SK-N-SH (cell line): ENCODE measurements around the gene HIF3A. TPM values are rescaled to one million over a fixed set of nuclear protein-coding genes. Genes with fewer than 3 reads are reported as not detected.

Source experiments
- CTCF ChIA-PET: fragments of 300-600, 350-600 bp; formaldehyde crosslinking; extraction: SDS; loops from one replicate; lab custom pipeline; 2021; lab: Yijun Ruan, JAX
- POLR2A ChIA-PET: fragments of 350-600 bp; sonication (Branson Sonifier 250); formaldehyde crosslinking; extraction: SDS; loops from one replicate; lab custom pipeline; 2020; ENCODE audit warnings: antibody characterized with exemption, inconsistent platforms; lab: Yijun Ruan, JAX
- DNase-seq: peaks from one replicate; pipeline ENCODE4 v3.0.0; 2012
- H2AFZ ChIP-seq: fragments of 200-600 bp; sonication (generic); 2 replicates; pipeline ENCODE4 v1.8.1; 2016; ENCODE audit warnings: antibody characterized with exemption, mild to moderate bottlenecking, low read depth
- H3F3A ChIP-seq: fragments of 200-600 bp; sonication (generic); replicated peaks from 2 replicates; pipeline ENCODE3; 2016; ENCODE audit warnings: antibody characterized with exemption, mild to moderate bottlenecking; ENCODE audit not compliant: insufficient read depth
- H3K27ac ChIP-seq, 2 experiments: fragments of 200-500 bp in 1 of 2; fragments of 200-600 bp in 1 of 2; sonication (Bioruptor generic) in 1 of 2; sonication (generic), shearing (Covaris generic) in 1 of 2; 2 replicates each; pipeline versions ENCODE4 v1.5.1 to v1.6.1; 2014 to 2016; ENCODE audit warnings: low read depth in 2 of 2, inconsistent platforms in 1 of 2, low read length in 1 of 2, mild to moderate bottlenecking in 1 of 2, mixed read lengths in 1 of 2
- H3K27me3 ChIP-seq: fragments of 200-600 bp; sonication (generic), shearing (Covaris generic); 2 replicates; pipeline ENCODE4 v1.6.1; 2016; ENCODE audit warnings: mixed run types; ENCODE audit not compliant: insufficient read depth
- H3K36me3 ChIP-seq, 2 experiments: fragments of 200-500 bp in 1 of 2; fragments of 200-600 bp in 1 of 2; sonication (Bioruptor generic) in 1 of 2; sonication (generic) in 1 of 2; replicated peaks in 1 of 2; 2 replicates each; pipeline versions ENCODE3 to v1.5.1; 2014 to 2016; ENCODE audit warnings: low read length in 1 of 2, mild to moderate bottlenecking in 1 of 2; ENCODE audit not compliant: insufficient read depth in 2 of 2, control insufficient read depth in 1 of 2
- H3K4me1 ChIP-seq, 2 experiments: fragments of 200-500 bp in 1 of 2; fragments of 200-600 bp in 1 of 2; sonication (Bioruptor generic) in 1 of 2; sonication (generic), shearing (Covaris generic) in 1 of 2; 2 replicates each; pipeline versions ENCODE4 v1.5.1 to v1.6.1; 2014 to 2016; ENCODE audit warnings: low read depth in 1 of 2, low read length in 1 of 2, mixed run types in 1 of 2; ENCODE audit not compliant: insufficient read depth in 2 of 2, control insufficient read depth in 1 of 2
- H3K4me2 ChIP-seq: fragments of 200-600 bp; sonication (generic), shearing (Covaris generic); 2 replicates; pipeline ENCODE4 v1.6.1; 2017; ENCODE audit warnings: mixed run types
- H3K4me3 ChIP-seq, 2 experiments: fragments of 200-500 bp in 1 of 2; fragments of 200-600 bp in 1 of 2; sonication (Bioruptor generic) in 1 of 2; sonication (generic), shearing (Covaris generic) in 1 of 2; 2 replicates each; pipeline versions ENCODE4 v1.5.1 to v1.8.1; 2014 to 2016; ENCODE audit warnings: low read depth in 2 of 2, inconsistent platforms in 1 of 2, low read length in 1 of 2, mild to moderate bottlenecking in 1 of 2, mixed read lengths in 1 of 2, moderate library complexity in 1 of 2
- H3K79me2 ChIP-seq: fragments of 200-600 bp; sonication (generic); 2 replicates; pipeline ENCODE4 v1.8.1; 2017; ENCODE audit warnings: mild to moderate bottlenecking; ENCODE audit not compliant: insufficient read depth
- H3K9ac ChIP-seq: fragments of 200-600 bp; sonication (generic); 2 replicates; pipeline ENCODE4 v1.6.1; 2017; ENCODE audit warnings: mixed run types
- H3K9me2 ChIP-seq: fragments of 200-600 bp; sonication (generic); 2 replicates; pipeline ENCODE4 v1.6.1; 2017; ENCODE audit warnings: mixed run types
- H3K9me3 ChIP-seq: fragments of 200-600 bp; sonication (generic); 2 replicates; pipeline ENCODE4 v1.6.1; 2017; ENCODE audit warnings: mixed run types, mild to moderate bottlenecking, moderate library complexity
- H4K20me1 ChIP-seq: fragments of 200-600 bp; sonication (generic); 2 replicates; pipeline ENCODE4 v1.6.1; 2017; ENCODE audit warnings: mild to moderate bottlenecking, mixed run types; ENCODE audit not compliant: insufficient read depth
- ELF1 ChIP-seq: IDR thresholded peaks from 2 replicates; pipeline ENCODE4 v1.4.0; 2012
- EZH2phosphoT487 ChIP-seq: fragments of 200-600 bp; sonication (generic); IDR thresholded peaks from 2 replicates; pipeline ENCODE4 v1.6.1; 2017; ENCODE audit warnings: low read depth, mixed run types, mild to moderate bottlenecking, antibody characterized with exemption, moderate library complexity, borderline replicate concordance
- FOSL2 ChIP-seq: IDR thresholded peaks from 2 replicates; pipeline ENCODE4 v1.4.0; 2012; ENCODE audit warnings: low read depth, mild to moderate bottlenecking, moderate library complexity, borderline replicate concordance
- FOXJ3 ChIP-seq: sonication (generic); formaldehyde crosslinking; IDR thresholded peaks from 2 replicates; pipeline ENCODE4 v1.5.1; 2020; ENCODE audit warnings: mild to moderate bottlenecking, missing genetic modification reagents
- FOXM1 ChIP-seq: IDR thresholded peaks from 2 replicates; pipeline ENCODE4 v1.4.0; 2012; ENCODE audit warnings: low read depth, mild to moderate bottlenecking
- GATA2 ChIP-seq: sonication (generic); formaldehyde crosslinking; IDR thresholded peaks from 2 replicates; pipeline ENCODE4 v1.5.0; 2020; ENCODE audit warnings: mild to moderate bottlenecking, missing genetic modification reagents
- JUND ChIP-seq: IDR thresholded peaks from 2 replicates; pipeline ENCODE4 v1.4.0; 2012
- MAX ChIP-seq: IDR thresholded peaks from 2 replicates; pipeline ENCODE4 v1.4.0; 2012; ENCODE audit warnings: low read depth
- MEF2A ChIP-seq: IDR thresholded peaks from 2 replicates; pipeline ENCODE4 v1.4.0; 2012; ENCODE audit warnings: low read depth, borderline replicate concordance
- MXI1 ChIP-seq: IDR thresholded peaks from 2 replicates; pipeline ENCODE4 v1.6.1; 2012; ENCODE audit warnings: mild to moderate bottlenecking, low read depth, low read length, improper control_type of control experiment
- NFIC ChIP-seq: IDR thresholded peaks from 2 replicates; pipeline ENCODE4 v1.4.0; 2012; ENCODE audit warnings: borderline replicate concordance
- NRF1 ChIP-seq: IDR thresholded peaks from 2 replicates; pipeline ENCODE4 v1.6.1; 2012; ENCODE audit warnings: low read depth, mild to moderate bottlenecking, low read length
- PBX3 ChIP-seq: IDR thresholded peaks from 2 replicates; pipeline ENCODE4; 2012
- RAD21 ChIP-seq: IDR thresholded peaks from 2 replicates; pipeline ENCODE4 v1.6.1; 2012; ENCODE audit warnings: mild to moderate bottlenecking, low read length
- RCOR1 ChIP-seq: fragments of 150-350 bp; IDR thresholded peaks from 2 replicates; pipeline ENCODE4 v1.6.1; 2017; ENCODE audit warnings: antibody characterized with exemption, low read length
- RXRA ChIP-seq: IDR thresholded peaks from 2 replicates; pipeline ENCODE4 v1.4.0; 2012; ENCODE audit warnings: low read depth, mild to moderate bottlenecking, borderline replicate concordance
- SMC3 ChIP-seq: IDR thresholded peaks from 2 replicates; pipeline ENCODE4 v1.6.1; 2012; ENCODE audit warnings: low read depth, low read length, improper control_type of control experiment
- TAF1 ChIP-seq: IDR thresholded peaks from 2 replicates; pipeline ENCODE4 v1.6.1; 2012; ENCODE audit warnings: low read depth, mild to moderate bottlenecking, low read length, moderate library complexity, borderline replicate concordance
- USF1 ChIP-seq: IDR thresholded peaks from 2 replicates; pipeline ENCODE4 v1.4.0; 2012; ENCODE audit warnings: low read depth, borderline replicate concordance
- YY1 ChIP-seq: IDR thresholded peaks from 2 replicates; pipeline ENCODE4 v1.4.0; 2012; ENCODE audit warnings: low read depth, mild to moderate bottlenecking
- WGBS: methylation state at CpG from one replicate; pipeline ENCODE4 v1.1.6; 2017; ENCODE audit warnings: low lambda C conversion rate; 5-methylcytosine and 5-hydroxymethylcytosine counted together
- polyA plus RNA-seq, 3 experiments: library from polyadenylated mRNA; depleted of rRNA; stranded (reverse); fragments of >200 nt; gene quantifications; 2 replicates each; pipeline ENCODE4 v1.2.3, GENCODE V29; 2012

Gene HIF3A
- polyA plus RNA-seq, 1 of the 3 experiments (the other 2 are of a cell fraction): 0.92 TPM

- no peak for DNase-seq
- no peak overlapping the region for H3K9ac ChIP-seq
- 99% methylated on average over 7 of the region's 10 CpGs for WGBS
- no peaks in the 10 kb centered on the region for H3K4me1 ChIP-seq
- H2AFZ ChIP-seq: no peak overlapping the region
- CTCF ChIA-PET: interaction anchor here (1.5 to 4.1 kb wide), 2 partner anchors 8 to 100 kb away, joined by 4 to 25 read pairs; no protein-coding TSS in a partner anchor
- no peak for TF ChIP-seq RXRA
- no peak for TF ChIP-seq PBX3
- no peak for TF ChIP-seq RCOR1
- TF ChIP-seq MEF2A: no peak
- no peak for TF ChIP-seq TAF1
- TF ChIP-seq JUND: no peak
- no peak for TF ChIP-seq SMC3
- no peak for TF ChIP-seq USF1
- TF ChIP-seq MAX: no peak
- TF ChIP-seq MXI1: no peak
- no peak for TF ChIP-seq RAD21
- TF ChIP-seq GATA2 (CRISPR knock-in tag): no peak
- no peak for TF ChIP-seq YY1
- TF ChIP-seq ELF1: no peak
- no peak for TF ChIP-seq NFIC
- no peak for TF ChIP-seq EZH2phosphoT487
- TF ChIP-seq FOSL2: no peak
- TF ChIP-seq FOXJ3 (CRISPR knock-in tag): no peak
- no peak for TF ChIP-seq NRF1
- no peak for TF ChIP-seq FOXM1
- TF ChIP-seq, all 33 proteins: peak for 0
- Histone ChIP-seq H3K27me3 (no peaks in the 10 kb centered on the region), H3F3A (peaks cover 2% of the 10 kb centered on the region), H3K4me2 (no peak overlapping the region), H3K27ac (no peak overlapping the region), H3K9me2 (no peaks in the 10 kb centered on the region), H3K79me2 (0 out of 2 replicates have a peak, but pooled peaks cover 2% of the 10 kb centered on the region), H3K4me3 (no peak overlapping the region), H4K20me1 (no peaks in the 10 kb centered on the region), H3K9me3 (no peaks in the 10 kb centered on the region), H3K36me3 (peaks cover 35 to 62% of the 10 kb centered on the region in 2 experiments)
- POLR2A ChIA-PET: no interaction called here
Measured at GRCh38 chr19:46387713-46388130, 90.9 kb downstream of the HIF3A start.
